Measurements from ENCODE around the gene C11orf52.
"Not testable (repeated sequence)": the region's sequence is repeated elsewhere in the genome, so short reads cannot be mapped to it uniquely, and the experiment has no call there.

The C11orf52 gene

GRCh38 chr11:111913031-111913861, 5.5 kb upstream of the C11orf52 start:
- DNase-seq, result no peak

DNA sequence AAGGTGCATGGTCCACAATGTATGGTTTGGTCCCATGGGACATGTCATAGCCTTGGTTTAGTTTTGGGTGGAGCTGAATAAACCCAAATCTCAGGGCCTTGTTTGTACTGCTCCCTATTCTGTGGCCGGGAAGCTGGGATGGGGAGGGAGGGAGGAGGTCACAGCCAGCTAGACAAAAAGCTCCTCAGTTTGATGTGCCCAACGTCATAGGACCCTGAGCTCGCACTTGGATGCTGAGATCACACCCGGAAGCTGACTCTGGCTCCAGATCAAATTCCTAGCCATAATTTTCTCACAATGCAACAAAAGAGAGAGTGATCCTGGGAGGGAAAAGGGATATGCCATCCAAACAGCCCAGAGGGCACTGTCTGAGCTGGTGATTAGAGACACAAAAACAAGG, 4.7 kb upstream of the C11orf52 start:
- DNase-seq, result no peak

DNA sequence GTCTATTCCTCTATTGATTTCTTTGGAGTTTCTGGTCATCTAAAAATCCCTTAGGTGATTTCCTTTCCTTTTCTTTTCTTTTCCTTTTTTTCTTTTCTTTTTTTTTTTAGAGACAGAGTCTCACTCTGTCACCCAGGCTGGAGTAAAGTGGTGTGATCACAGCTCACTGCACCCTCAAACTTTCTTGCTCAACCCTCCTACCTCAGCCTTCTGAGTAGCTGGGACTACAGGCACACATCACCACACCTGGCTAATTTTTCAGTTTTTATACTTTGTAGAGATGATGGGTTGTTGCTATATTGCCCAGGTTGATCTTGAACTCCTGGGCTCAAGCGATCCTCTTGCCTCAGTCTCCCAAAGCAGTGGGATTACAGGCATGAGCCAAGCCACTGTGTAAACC, 1.9 kb upstream of the C11orf52 start:
- DNase-seq, result no peak

DNA sequence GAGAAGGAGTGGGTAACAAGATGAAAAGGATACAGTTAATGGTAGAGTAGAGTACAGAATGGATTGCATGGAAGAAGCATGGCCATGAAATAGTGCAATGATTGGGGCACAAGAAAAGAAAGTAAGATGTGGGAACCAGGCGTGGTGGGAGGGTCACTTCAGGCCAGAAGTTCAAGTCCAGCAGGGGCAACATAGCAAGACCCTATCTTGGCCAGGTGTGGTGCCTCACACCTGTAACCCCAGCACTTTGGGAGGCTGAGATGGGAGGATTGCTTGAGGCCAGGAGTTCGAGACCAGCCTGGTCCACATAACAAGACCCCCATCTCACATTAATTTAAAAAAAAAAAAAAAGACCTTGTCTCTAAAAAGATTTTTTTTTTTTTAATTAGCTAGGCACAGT, 1.4 kb upstream of the C11orf52 start:
- no peak for DNase-seq

DNA sequence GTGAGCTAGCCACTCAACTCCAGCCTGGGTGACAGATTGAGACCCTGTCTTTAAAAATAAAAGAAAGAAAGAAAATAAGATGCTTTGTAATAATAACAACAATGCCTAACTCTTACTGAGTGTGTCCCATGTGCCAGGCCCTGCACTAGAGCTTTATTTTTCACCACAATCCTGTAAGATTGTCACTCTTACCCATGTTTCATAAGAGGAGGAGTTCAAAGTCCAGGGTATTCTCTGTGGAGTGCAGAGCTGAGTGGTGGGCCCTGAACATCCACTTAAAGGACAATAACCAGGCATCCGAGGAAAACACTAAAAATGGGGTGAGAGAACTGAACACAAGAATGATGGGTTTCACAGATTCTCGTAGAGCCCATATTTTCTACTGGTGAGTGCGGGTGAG, 925 bp upstream of the C11orf52 start:
- DNase-seq, result no peak

DNA sequence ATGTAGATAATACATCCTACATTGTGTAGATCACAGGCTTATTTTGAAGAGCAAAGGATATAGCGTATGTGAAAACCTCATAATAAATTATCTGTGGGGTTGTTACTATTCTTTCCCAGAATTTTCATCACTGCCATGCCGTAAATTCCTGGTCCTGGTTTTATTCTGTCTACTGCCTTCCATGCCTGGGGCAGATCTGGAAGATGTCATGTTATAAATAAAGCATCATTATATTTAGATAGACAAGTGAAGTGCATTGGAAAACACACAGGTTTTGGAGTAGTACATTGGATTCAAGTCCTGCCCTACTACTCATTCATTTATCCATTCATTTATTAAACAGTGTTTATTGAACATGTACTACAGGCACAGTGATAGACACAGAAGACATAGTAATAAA, 2.2 kb downstream of the C11orf52 start:
- no peak for DNase-seq

- no peak for DNase-seq
These were observed 3.0 kb downstream of the C11orf52 start for GRCh38 chr11:111921541-111922230.

GRCh38 chr11:111922803-111923202, 4.1 kb downstream of the C11orf52 start:
- no peak for DNase-seq

- DNase-seq, result no peak
These were observed 4.7 kb downstream of the C11orf52 start for GRCh38 chr11:111923351-111923788.

GRCh38 chr11:111923951-111924350, 5.2 kb downstream of the C11orf52 start:
- no peak for DNase-seq

DNA sequence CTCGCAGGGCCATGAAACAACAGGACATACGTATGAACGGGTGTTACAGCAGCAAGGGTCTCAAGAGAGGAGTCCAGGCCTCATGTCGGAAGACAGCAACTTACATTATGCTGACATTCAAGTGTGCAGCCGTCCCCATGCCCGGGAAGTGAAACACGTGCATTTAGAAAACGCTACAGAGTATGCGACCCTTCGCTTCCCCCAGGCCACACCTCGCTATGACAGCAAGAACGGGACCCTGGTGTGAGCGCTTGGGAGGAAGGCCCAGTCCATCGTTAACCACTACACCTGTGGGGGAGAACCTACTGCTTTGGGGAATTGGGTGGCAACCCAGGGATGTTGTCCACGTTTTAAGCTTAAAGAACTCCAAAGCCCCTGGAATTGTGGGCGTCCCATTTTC, 7.2 kb downstream of the C11orf52 start:
- DNase-seq, result no peak

- peak; percentile 88 to 90 for DNase-seq
These were observed 8.0 kb downstream of the C11orf52 start for GRCh38 chr11:111926505-111927391.

GRCh38 chr11:111930472-111930871, 11.8 kb downstream of the C11orf52 start:
- no peak for DNase-seq

GRCh38 chr11:111932611-111932950, 13.9 kb downstream of the C11orf52 start:
- DNase-seq, result no peak

DNA sequence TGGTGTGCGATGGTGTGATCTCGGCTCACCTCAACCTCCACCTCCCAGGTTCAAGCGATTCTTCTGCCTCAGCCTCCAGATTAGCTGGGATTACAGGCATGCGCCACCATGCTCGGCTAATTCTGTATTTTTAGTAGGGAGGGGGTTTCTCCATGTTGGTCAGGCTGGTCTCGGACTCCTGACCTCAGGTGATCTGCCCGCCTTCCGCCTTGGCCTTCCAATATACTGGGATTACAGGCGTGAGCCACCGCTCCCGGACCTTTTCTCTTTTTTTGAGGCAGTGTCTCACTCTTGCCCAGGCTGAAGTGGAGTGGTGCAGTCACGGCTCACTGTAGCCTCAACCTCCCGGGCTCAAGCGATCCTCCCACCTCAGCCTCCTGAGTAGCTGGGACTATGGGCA, 14.5 kb downstream of the C11orf52 start:
- not testable (repeated sequence) for DNase-seq

DNA sequence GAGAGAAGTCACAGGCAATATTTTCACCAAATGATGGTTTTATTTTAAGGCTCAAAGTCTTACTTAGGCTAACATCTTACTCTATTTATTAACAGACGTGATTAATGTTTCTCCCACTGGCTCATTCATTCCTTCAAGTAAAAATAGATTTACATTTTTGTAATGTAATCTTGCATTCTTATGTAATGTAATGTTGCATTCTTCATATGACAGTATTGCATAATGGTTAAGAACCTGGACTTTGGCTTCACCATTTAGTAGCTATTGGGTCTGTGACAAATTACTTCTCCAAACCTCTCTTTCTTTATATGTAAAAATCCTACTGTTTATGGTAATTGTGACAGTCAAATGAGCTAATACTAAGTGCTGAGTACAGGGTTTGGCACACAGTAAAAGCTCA, 15.2 kb downstream of the C11orf52 start:
- DNase-seq, result no peak

GRCh38 chr11:111934306-111934705, 15.6 kb downstream of the C11orf52 start:
- no peak for DNase-seq

DNA sequence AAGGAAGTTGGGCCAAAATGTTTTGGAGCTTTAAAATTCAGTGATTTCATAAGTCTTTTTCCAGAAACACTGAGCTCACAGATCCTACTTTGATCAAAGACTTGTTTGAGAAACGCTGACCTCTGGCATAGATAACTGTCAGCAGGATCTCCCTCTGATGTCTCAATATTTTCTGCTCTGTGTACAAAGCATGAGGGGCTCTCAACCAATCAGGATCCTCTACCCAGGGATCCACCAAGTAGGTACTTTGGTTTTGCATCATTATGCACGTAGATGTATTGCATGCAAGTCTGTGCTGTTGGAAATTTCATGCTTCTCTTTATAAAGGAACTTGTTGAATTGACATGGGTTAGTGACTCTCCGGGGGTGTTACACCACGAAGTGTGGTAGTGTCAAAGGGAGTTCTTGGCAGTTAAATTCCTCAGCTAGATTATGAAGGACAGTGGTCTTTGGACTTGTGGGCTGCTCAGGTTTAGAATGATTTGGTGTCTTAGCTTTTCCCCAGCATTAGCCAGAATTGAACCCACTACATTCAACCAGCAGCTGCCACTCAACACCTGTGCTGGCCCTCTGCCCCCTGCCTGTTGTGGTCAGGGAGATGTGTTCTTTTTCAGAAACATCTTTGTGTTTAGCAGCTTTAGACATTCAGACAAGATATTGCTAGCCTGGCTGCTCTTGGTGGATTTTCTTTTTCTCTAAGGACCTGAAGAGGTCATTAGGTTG, 16.8 kb downstream of the C11orf52 start:
- DNase-seq, result no peak

- no peak for DNase-seq
These were observed 17.4 kb downstream of the C11orf52 start for GRCh38 chr11:111936040-111936540.

DNA sequence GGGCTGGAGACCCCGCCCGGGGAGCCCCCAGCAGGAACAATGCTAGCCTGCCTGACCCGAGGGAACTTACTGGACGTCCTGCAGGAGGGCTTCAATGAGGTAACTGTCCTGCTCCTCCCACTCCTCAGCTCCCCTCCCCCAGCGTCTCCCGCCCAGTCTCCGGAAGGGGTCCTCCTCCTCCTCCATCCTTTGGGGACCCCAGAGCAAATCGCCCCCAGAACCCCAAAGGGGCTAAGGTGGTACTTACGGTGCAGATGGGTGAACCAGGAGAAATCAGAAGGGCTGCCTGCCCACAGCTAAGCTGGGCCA, 18.7 kb downstream of the C11orf52 start:
- no peak for DNase-seq

- no peak for DNase-seq
These were observed 19.1 kb downstream of the C11orf52 start for GRCh38 chr11:111937844-111938243.

DNA sequence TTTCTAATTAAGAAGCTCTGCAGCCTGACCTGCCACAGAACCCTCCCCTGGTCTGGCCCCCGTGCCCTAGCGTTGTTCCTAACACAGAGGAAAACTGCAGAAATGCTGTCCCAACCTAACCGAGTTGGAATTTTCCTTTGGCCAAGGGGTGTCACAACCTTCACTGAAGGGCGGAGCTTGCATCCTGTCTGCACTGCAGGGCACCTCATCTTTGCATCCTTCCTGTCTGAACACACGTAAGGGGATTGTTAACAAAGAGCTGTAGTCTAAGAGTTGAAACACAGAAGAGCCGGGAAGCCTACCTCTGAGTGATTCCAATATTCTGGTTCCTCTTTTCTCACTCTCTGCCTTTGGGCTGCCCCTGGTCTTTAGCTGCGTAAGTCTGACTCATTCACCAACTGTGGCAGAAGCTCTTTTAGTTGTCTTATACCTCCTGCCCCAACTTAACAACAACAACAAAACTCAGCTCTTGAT, 20.0 kb downstream of the C11orf52 start:
- DNase-seq, result peak; percentile 90 to 92

Measured in Kasumi-1 (cell line).